K562 (cell line): ENCODE data around the gene IQGAP3. TPM values are rescaled to one million over a fixed set of nuclear protein-coding genes. Genes with fewer than 3 reads are reported as not detected.

Source experiments
- HDAC1 ChIP-seq, 2 experiments: fragments of 450-650 bp; IDR thresholded peaks; 2 replicates each; pipeline ENCODE4 v1.6.1; 2016 to 2017; ENCODE audit warnings: inconsistent platforms in 1 of 2, mild to moderate bottlenecking in 1 of 2, moderate library complexity in 1 of 2
- HDAC2 ChIP-seq: fragments of 450-650 bp; IDR thresholded peaks from 2 replicates; pipeline ENCODE4 v1.6.1; 2016; ENCODE audit warnings: mild to moderate bottlenecking
- JUND ChIP-seq, 2 experiments: IDR thresholded peaks; 2 replicates in 1 of 2; 3 replicates in 1 of 2; pipeline ENCODE4 v1.6.1; 2011; ENCODE audit warnings: borderline replicate concordance in 2 of 2, low read depth in 2 of 2, low read length in 2 of 2, improper control_type of control experiment in 1 of 2, missing biosample characterization in 1 of 2, missing genetic modification characterization in 1 of 2, missing genetic modification reagents in 1 of 2
- KAT7 ChIP-seq: sonication (generic); formaldehyde crosslinking; IDR thresholded peaks from 2 replicates; pipeline ENCODE4 v1.8.0; 2022; ENCODE audit warnings: missing genetic modification reagents, mild to moderate bottlenecking, borderline replicate concordance
- SIRT6 ChIP-seq: IDR thresholded peaks from one replicate; pipeline ENCODE4 v1.6.1; 2012; ENCODE audit warnings: low read depth, mild to moderate bottlenecking, control low read depth, inconsistent platforms, low read length, moderate library complexity
- TBP ChIP-seq: optimal IDR thresholded peaks from 2 replicates; pipeline ENCODE3; 2011; ENCODE audit warnings: low read depth, low read length, improper control_type of control experiment
- ZNF175 ChIP-seq: fragments of 200-800 bp; sonication (Bioruptor generic); IDR thresholded peaks from 2 replicates; pipeline ENCODE4 v1.6.1; 2016; ENCODE audit warnings: low read depth, mild to moderate bottlenecking, missing genetic modification characterization, missing compliant biosample characterization
- ZNF444 ChIP-seq: fragments of 250-450 bp; sonication (Bioruptor Pico); IDR thresholded peaks from 2 replicates; pipeline ENCODE4 v1.4.0; 2020; ENCODE audit warnings: mild to moderate bottlenecking, moderate library complexity
- polyA plus RNA-seq, 8 experiments: library from polyadenylated mRNA; depleted of rRNA in 4 of 8; stranded (reverse) in 5 of 8; unstranded in 3 of 8; fragments of >200 nt; fragmentation: Nextera tagmentation in 2 of 8; fragmentation: Illumina TruSeq in 1 of 8; extraction: Ambion mirVana in 2 of 8; extraction: Trizol in 1 of 8; gene quantifications; 2 replicates each; pipeline versions ENCODE4 v1.2.1 to v1.2.3, GENCODE V29; 2011 to 2014; ENCODE audit warnings: inconsistent platforms in 1 of 8, missing spikeins in 1 of 8
- total RNA-seq, 7 experiments: library from RNA; depleted of rRNA in 6 of 7; stranded (reverse); fragments of >200 nt in 6 of 7; fragmentation: Illumina TruSeq in 2 of 7; extraction: Trizol in 2 of 7; gene quantifications; 2 replicates each; pipeline versions ENCODE4 v1.2.1 to v1.2.3, GENCODE V29; 2011 to 2021; ENCODE audit warnings: low replicate concordance in 1 of 7
- TF ChIP-seq, protein P1 (sequence below), 2 experiments: IDR thresholded peaks; 2 replicates each; pipeline ENCODE4 v1.6.1; 2011; ENCODE audit warnings: borderline replicate concordance in 1 of 2, control low read depth in 1 of 2, low read depth in 1 of 2, low read length in 1 of 2, mild to moderate bottlenecking in 1 of 2, mixed read lengths in 1 of 2, moderate library complexity in 1 of 2; ENCODE audit not compliant: insufficient read depth in 1 of 2, insufficient read length in 1 of 2, poor library complexity in 1 of 2, severe bottlenecking in 1 of 2; ENCODE audit errors: extremely low read depth in 1 of 2
- TF ChIP-seq, protein P2 (sequence below), 2 experiments: fragments of 450-650 bp; conservative IDR thresholded peaks; 2 replicates each; pipeline ENCODE4 v1.6.1; 2017; ENCODE audit warnings: mild to moderate bottlenecking in 2 of 2, moderate library complexity in 2 of 2
- TF ChIP-seq, protein P3 (sequence below): sonication (generic); formaldehyde crosslinking; IDR thresholded peaks from 2 replicates; pipeline ENCODE4 v1.8.0; 2022; ENCODE audit warnings: mild to moderate bottlenecking, missing genetic modification reagents
- TF ChIP-seq, protein P4 (sequence below): fragments of 250-450 bp; sonication (Bioruptor Pico); IDR thresholded peaks from 2 replicates; pipeline ENCODE4 v1.5.0; 2021
- TF ChIP-seq, protein P5 (sequence below), 2 experiments: IDR thresholded peaks in 1 of 2; conservative IDR thresholded peaks in 1 of 2; 2 replicates each; pipeline ENCODE4 v1.6.1; 2016; ENCODE audit warnings: low read depth in 2 of 2, mild to moderate bottlenecking in 1 of 2, missing compliant biosample characterization in 1 of 2, missing genetic modification characterization in 1 of 2, moderate library complexity in 1 of 2

Gene IQGAP3
- total and polyA plus RNA-seq, 9 of the 15 experiments (the other 6 are each of a cell fraction or from before 2014, with no cell fraction given): 1.4 to 16.6 (median 11.9) TPM

DNA sequence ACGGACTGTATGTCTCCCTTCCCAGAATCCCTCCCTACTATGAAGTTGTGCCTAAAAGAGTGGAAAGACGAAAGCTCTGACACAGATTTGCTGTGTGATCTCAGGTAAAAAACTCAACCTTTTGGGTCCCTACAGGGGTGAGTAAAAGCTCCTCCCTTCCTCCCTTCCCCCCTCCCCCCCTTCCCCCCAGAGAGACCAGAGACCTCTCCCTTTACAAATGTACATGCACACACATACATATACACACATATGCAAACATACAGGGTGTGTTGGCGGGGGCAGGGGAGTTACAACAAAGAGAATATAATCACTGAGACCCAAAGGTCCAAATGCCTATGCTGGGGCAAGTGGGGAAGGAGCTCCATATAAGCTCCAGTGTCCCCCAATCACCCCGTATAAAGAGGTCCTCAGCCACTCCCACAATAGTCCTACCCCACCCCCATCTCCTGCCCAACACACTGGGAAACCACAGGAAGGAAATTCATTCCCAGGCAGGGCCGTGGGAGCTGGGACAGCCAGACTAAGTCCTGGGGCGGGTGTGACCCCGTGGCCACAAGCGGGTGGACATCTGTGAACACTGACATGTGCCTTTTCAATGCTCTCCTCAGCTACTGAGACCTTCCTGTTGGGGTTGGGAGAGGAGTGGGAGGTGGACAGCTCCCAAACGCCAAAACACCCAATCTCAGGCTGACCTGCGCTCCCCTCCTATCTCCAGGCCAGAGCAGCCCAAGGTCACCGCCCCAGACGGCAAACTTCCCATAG is 73.8 kb downstream of the IQGAP3 start (continued):
- TF ChIP-seq, protein P1, sequence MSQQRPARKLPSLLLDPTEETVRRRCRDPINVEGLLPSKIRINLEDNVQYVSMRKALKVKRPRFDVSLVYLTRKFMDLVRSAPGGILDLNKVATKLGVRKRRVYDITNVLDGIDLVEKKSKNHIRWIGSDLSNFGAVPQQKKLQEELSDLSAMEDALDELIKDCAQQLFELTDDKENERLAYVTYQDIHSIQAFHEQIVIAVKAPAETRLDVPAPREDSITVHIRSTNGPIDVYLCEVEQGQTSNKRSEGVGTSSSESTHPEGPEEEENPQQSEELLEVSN (IDR thresholded peaks at IDR 0.05; ENCODE audit: borderline replicate concordance in 1 of 2, extremely low read depth in 1 of 2, insufficient read depth in 1 of 2, insufficient read length in 1 of 2, low read depth in 1 of 2, low read length in 1 of 2, poor library complexity in 1 of 2, severe bottlenecking in 1 of 2): peak in 1 of 2 experiments; percentile 21
- TF ChIP-seq ZNF444 (CRISPR knock-in tag): no peak
- TF ChIP-seq, protein P2, sequence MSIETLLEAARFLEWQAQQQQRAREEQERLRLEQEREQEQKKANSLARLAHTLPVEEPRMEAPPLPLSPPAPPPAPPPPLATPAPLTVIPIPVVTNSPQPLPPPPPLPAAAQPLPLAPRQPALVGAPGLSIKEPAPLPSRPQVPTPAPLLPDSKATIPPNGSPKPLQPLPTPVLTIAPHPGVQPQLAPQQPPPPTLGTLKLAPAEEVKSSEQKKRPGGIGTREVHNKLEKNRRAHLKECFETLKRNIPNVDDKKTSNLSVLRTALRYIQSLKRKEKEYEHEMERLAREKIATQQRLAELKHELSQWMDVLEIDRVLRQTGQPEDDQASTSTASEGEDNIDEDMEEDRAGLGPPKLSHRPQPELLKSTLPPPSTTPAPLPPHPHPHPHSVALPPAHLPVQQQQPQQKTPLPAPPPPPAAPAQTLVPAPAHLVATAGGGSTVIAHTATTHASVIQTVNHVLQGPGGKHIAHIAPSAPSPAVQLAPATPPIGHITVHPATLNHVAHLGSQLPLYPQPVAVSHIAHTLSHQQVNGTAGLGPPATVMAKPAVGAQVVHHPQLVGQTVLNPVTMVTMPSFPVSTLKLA (conservative IDR thresholded peaks at IDR 0.05): peak in 1 of 2 experiments; percentile 62; a peak in 2 of 4 replicates
- no peak for TF ChIP-seq TBP
- no peak for TF ChIP-seq SIRT6
- TF ChIP-seq, protein P3, sequence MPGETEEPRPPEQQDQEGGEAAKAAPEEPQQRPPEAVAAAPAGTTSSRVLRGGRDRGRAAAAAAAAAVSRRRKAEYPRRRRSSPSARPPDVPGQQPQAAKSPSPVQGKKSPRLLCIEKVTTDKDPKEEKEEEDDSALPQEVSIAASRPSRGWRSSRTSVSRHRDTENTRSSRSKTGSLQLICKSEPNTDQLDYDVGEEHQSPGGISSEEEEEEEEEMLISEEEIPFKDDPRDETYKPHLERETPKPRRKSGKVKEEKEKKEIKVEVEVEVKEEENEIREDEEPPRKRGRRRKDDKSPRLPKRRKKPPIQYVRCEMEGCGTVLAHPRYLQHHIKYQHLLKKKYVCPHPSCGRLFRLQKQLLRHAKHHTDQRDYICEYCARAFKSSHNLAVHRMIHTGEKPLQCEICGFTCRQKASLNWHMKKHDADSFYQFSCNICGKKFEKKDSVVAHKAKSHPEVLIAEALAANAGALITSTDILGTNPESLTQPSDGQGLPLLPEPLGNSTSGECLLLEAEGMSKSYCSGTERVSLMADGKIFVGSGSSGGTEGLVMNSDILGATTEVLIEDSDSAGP (CRISPR knock-in tag): no peak
- TF ChIP-seq, protein P4, sequence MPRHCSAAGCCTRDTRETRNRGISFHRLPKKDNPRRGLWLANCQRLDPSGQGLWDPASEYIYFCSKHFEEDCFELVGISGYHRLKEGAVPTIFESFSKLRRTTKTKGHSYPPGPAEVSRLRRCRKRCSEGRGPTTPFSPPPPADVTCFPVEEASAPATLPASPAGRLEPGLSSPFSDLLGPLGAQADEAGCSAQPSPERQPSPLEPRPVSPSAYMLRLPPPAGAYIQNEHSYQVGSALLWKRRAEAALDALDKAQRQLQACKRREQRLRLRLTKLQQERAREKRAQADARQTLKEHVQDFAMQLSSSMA (CRISPR knock-in tag): no peak
- no peak for TF ChIP-seq ZNF175 (CRISPR knock-in tag)
- TF ChIP-seq HDAC1 (IDR thresholded peaks at IDR 0.05): no peak; a peak in 1 of 4 replicates
- TF ChIP-seq, protein P5, sequence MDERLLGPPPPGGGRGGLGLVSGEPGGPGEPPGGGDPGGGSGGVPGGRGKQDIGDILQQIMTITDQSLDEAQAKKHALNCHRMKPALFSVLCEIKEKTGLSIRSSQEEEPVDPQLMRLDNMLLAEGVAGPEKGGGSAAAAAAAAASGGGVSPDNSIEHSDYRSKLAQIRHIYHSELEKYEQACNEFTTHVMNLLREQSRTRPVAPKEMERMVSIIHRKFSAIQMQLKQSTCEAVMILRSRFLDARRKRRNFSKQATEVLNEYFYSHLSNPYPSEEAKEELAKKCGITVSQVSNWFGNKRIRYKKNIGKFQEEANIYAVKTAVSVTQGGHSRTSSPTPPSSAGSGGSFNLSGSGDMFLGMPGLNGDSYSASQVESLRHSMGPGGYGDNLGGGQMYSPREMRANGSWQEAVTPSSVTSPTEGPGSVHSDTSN (CRISPR knock-in tag; IDR thresholded peaks at IDR 0.05; ENCODE audit: low read depth): no peak
- TF ChIP-seq, protein P5 (tag; conservative IDR thresholded peaks at IDR 0.05; ENCODE audit: low read depth): no peak
- no peak for TF ChIP-seq KAT7
- TF ChIP-seq JUND (IDR thresholded peaks at IDR 0.05; ENCODE audit: borderline replicate concordance, low read depth, low read length): 0 out of 2 replicates have a peak, but pooled peaks have one; percentile 23
- no peak for TF ChIP-seq JUND (tag; IDR thresholded peaks at IDR 0.05; ENCODE audit: borderline replicate concordance, low read depth, low read length)
- 0 out of 2 replicates have a peak, but pooled peaks have one; percentile 32 for TF ChIP-seq HDAC2
